ENCODE data around the gene COL6A5. TPM values are rescaled to one million over a fixed set of nuclear protein-coding genes. Genes with fewer than 3 reads are reported as not detected.

The COL6A5 gene
- total and polyA plus RNA-seq, 2 experiments from 2014 or later, result 0.03 to 0.05 TPM

DNA sequence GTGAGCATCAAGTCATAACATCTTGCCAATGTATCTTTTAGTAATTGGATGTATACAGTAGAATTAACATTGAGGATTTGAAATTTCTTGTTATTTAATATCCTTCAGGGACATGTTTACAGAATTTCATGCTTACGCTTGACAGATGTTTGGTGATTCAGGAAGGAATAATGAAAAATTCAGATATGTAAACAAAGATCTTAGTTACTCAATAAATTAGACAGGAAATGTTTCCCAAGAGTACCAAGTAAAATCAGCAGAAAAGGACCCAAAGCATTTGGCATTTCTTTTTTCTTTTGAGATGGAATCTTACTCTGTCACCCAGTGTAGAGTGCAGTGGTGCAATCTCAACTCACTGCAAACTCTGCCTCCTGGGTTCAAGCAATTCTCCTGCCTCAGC, 4.7 kb upstream of the COL6A5 start (continued):
- TF ChIP-seq, protein P1, sequence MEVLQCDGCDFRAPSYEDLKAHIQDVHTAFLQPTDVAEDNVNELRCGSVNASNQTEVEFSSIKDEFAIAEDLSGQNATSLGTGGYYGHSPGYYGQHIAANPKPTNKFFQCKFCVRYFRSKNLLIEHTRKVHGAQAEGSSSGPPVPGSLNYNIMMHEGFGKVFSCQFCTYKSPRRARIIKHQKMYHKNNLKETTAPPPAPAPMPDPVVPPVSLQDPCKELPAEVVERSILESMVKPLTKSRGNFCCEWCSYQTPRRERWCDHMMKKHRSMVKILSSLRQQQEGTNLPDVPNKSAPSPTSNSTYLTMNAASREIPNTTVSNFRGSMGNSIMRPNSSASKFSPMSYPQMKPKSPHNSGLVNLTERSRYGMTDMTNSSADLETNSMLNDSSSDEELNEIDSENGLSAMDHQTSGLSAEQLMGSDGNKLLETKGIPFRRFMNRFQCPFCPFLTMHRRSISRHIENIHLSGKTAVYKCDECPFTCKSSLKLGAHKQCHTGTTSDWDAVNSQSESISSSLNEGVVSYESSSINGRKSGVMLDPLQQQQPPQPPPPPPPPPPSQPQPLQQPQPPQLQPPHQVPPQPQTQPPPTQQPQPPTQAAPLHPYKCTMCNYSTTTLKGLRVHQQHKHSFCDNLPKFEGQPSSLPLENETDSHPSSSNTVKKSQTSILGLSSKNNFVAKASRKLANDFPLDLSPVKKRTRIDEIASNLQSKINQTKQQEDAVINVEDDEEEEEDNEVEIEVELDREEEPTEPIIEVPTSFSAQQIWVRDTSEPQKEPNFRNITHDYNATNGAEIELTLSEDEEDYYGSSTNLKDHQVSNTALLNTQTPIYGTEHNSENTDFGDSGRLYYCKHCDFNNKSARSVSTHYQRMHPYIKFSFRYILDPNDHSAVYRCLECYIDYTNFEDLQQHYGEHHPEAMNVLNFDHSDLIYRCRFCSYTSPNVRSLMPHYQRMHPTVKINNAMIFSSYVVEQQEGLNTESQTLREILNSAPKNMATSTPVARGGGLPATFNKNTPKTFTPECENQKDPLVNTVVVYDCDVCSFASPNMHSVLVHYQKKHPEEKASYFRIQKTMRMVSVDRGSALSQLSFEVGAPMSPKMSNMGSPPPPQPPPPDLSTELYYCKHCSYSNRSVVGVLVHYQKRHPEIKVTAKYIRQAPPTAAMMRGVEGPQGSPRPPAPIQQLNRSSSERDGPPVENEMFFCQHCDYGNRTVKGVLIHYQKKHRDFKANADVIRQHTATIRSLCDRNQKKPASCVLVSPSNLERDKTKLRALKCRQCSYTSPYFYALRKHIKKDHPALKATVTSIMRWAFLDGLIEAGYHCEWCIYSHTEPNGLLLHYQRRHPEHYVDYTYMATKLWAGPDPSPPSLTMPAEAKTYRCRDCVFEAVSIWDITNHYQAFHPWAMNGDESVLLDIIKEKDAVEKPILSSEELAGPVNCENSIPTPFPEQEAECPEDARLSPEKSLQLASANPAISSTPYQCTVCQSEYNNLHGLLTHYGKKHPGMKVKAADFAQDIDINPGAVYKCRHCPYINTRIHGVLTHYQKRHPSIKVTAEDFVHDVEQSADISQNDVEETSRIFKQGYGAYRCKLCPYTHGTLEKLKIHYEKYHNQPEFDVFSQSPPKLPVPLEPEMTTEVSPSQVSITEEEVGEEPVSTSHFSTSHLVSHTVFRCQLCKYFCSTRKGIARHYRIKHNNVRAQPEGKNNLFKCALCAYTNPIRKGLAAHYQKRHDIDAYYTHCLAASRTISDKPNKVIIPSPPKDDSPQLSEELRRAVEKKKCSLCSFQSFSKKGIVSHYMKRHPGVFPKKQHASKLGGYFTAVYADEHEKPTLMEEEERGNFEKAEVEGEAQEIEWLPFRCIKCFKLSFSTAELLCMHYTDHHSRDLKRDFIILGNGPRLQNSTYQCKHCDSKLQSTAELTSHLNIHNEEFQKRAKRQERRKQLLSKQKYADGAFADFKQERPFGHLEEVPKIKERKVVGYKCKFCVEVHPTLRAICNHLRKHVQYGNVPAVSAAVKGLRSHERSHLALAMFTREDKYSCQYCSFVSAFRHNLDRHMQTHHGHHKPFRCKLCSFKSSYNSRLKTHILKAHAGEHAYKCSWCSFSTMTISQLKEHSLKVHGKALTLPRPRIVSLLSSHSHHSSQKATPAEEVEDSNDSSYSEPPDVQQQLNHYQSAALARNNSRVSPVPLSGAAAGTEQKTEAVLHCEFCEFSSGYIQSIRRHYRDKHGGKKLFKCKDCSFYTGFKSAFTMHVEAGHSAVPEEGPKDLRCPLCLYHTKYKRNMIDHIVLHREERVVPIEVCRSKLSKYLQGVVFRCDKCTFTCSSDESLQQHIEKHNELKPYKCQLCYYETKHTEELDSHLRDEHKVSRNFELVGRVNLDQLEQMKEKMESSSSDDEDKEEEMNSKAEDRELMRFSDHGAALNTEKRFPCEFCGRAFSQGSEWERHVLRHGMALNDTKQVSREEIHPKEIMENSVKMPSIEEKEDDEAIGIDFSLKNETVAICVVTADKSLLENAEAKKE (CRISPR knock-in tag; IDR thresholded peaks at IDR 0.05), result no peak
- TF ChIP-seq POLR2AphosphoS5 (IDR thresholded peaks at IDR 0.05; ENCODE audit: low read depth) (no peak), CREB1 (CRISPR knock-in tag; IDR thresholded peaks at IDR 0.05; ENCODE audit: low read depth) (no peak)

DNA sequence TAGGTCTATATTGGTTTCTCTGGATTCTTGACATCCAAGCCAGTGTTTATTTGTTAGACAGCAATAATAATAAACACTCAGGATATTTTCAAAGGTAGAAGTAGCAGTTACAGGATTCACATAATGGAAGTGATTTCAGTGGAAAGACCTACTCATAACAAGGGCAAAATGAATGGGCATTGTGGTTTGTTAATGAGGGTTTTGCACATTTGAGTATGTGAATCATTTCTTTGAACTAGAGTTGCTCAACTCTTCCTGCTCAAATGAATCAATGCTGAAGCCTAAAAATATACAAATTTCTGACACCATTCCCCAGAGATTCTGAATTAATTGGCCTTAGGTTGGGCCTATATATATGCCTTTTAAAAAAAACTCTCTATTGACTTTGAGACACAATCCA, 4.1 kb upstream of the COL6A5 start:
- H3K79me2 ChIP-seq (replicated peaks; ENCODE audit: insufficient read depth), result no peaks in the 10 kb centered on the region
- H3F3A ChIP-seq (replicated peaks; ENCODE audit: low read depth), result no peaks in the 10 kb centered on the region
- H3K4me3 Mint-ChIP-seq, result no peak overlapping the region
- peaks cover 13% of the 10 kb centered on the region for H3K27me3 Mint-ChIP-seq (ENCODE audit: insufficient read depth, low read depth, poor library complexity)
- DNase-seq (ENCODE audit: low spot score), result no peak
- H3K9me2 ChIP-seq (ENCODE audit: insufficient read depth), result no peaks in the 10 kb centered on the region
- peaks cover 8% of the 10 kb centered on the region; the same call in 2 of the 3 replicates for H3K4me1 Mint-ChIP-seq
- no peak overlapping the region for H3K27ac ChIP-seq (ENCODE audit: low read depth)
- peaks cover 10% of the 10 kb centered on the region; the same call in 1 of the 2 replicates for H3K4me1 ChIP-seq (ENCODE audit: insufficient read depth)
- H3K27me3 ChIP-seq (ENCODE audit: insufficient read depth), result peaks cover 30% of the 10 kb centered on the region
- H3K36me3 ChIP-seq (ENCODE audit: insufficient read depth), result no peaks in the 10 kb centered on the region
- H3K4me2 ChIP-seq, result no peak overlapping the region
- H3K36me3 Mint-ChIP-seq (ENCODE audit: low read depth), result no peaks in the 10 kb centered on the region; the same call in 2 of the 3 replicates
- TF ChIP-seq JUNB (IDR thresholded peaks at IDR 0.05; ENCODE audit: unreplicated experiment), result no peak
- TF ChIP-seq EZH2phosphoT487 (IDR thresholded peaks at IDR 0.05; ENCODE audit: unreplicated experiment), result no peak
- TF ChIP-seq, protein P2, sequence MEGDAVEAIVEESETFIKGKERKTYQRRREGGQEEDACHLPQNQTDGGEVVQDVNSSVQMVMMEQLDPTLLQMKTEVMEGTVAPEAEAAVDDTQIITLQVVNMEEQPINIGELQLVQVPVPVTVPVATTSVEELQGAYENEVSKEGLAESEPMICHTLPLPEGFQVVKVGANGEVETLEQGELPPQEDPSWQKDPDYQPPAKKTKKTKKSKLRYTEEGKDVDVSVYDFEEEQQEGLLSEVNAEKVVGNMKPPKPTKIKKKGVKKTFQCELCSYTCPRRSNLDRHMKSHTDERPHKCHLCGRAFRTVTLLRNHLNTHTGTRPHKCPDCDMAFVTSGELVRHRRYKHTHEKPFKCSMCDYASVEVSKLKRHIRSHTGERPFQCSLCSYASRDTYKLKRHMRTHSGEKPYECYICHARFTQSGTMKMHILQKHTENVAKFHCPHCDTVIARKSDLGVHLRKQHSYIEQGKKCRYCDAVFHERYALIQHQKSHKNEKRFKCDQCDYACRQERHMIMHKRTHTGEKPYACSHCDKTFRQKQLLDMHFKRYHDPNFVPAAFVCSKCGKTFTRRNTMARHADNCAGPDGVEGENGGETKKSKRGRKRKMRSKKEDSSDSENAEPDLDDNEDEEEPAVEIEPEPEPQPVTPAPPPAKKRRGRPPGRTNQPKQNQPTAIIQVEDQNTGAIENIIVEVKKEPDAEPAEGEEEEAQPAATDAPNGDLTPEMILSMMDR (conservative IDR thresholded peaks at IDR 0.05; ENCODE audit: low read depth in 2 of 2), result no peak
- no peak for TF ChIP-seq CREB1 (CRISPR knock-in tag; IDR thresholded peaks at IDR 0.05; ENCODE audit: low read depth)
- TF ChIP-seq, protein P1 (CRISPR knock-in tag; IDR thresholded peaks at IDR 0.05), result no peak
- TF ChIP-seq EZH2 (IDR thresholded peaks at IDR 0.05; ENCODE audit: low read depth, unreplicated experiment), result no peak
- TF ChIP-seq POLR2AphosphoS5 (IDR thresholded peaks at IDR 0.05; ENCODE audit: low read depth), result no peak
- peaks cover 23% of the 10 kb centered on the region for H3K9me3 Mint-ChIP-seq
- no peaks in the 10 kb centered on the region for H4K20me1 ChIP-seq (replicated peaks; ENCODE audit: insufficient read depth)
- no peak for ATAC-seq
- H3K4me3 ChIP-seq, result no peak overlapping the region
- H2AFZ ChIP-seq, result no peak overlapping the region
- H3K27ac Mint-ChIP-seq, result no peak overlapping the region
